Cardiac fibroblast (primary cell): Measurements from ENCODE around the gene NKX3-2.
"Not testable (repeated sequence)": the region's sequence is repeated elsewhere in the genome, so short reads cannot be mapped to it uniquely, and the experiment has no call there.

Source experiments
- DNase-seq, 2 donors: peaks; one replicate each; pipeline versions ENCODE4 v3.0.0 to v3.0.0-alpha.2; 2010; ENCODE audit warnings: low read depth in 2 of 2
- H3K4me3 ChIP-seq, 2 donors: replicated peaks in 1 of 2; 1 replicate in 1 of 2; 2 replicates in 1 of 2; pipeline ENCODE4 v1.5.1; 2011; ENCODE audit warnings: low read depth in 2 of 2, low read length in 2 of 2, mild to moderate bottlenecking in 2 of 2, moderate library complexity in 1 of 2
- CTCF ChIP-seq: IDR thresholded peaks from one replicate; pipeline ENCODE4 v1.5.1; 2011; ENCODE audit warnings: low read depth, mild to moderate bottlenecking, low read length, inconsistent platforms

NKX3-2 gene

GRCh38 chr4:13570916-13571315 is 26.6 kb upstream of the NKX3-2 start:
- H3K4me3 ChIP-seq = no peak overlapping the region
- DNase-seq = no peak
- no peak for TF ChIP-seq CTCF

DNA sequence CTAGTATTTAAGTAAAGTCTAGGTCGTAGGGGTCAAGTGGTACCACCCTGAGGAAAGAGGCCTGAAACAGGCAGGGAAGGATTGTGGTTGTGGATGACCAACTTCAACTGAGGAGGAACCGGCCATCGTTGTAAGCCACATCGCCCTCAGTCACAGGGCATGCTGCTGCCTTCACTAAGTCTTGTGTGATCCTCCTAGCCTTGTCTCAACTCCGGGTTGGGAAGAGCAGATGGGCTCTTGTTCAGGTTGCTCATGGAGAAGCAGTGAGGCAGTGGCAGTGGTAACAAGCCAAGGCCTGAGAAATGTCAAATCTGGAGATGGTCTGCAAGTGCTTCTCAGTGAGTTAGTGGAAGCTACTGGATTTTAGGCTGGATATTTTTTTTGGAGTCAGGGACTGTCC is 22.8 kb upstream of the NKX3-2 start:
- TF ChIP-seq CTCF = no peak
- no peak overlapping the region for H3K4me3 ChIP-seq
- no peak for DNase-seq

- no peak for DNase-seq
- TF ChIP-seq CTCF = no peak
- no peak overlapping the region for H3K4me3 ChIP-seq
Observed at GRCh38 chr4:13562876-13563275, 18.6 kb upstream of the NKX3-2 start.

GRCh38 chr4:13561673-13562072 is 17.4 kb upstream of the NKX3-2 start:
- no peak overlapping the region for H3K4me3 ChIP-seq
- DNase-seq = no peak
- TF ChIP-seq CTCF = no peak

DNA sequence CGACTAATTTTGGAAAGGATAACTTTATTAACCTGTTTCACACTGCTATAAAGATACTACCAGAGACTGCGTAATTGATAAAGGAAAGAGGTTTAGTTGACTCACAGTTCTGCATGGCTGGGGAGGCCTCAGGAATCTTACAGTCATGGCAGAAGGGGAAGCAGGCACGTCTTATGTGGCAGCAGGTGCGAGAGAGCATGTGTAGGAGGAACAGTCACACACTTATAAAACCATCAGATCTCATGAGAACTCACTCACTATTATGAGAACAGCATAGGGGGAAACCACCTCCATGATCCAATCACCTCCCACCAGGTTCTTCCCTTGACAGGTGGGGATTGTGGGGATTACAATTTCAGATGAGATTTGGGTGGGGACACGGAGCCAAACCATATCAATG is 15.8 kb upstream of the NKX3-2 start:
- DNase-seq = not testable (repeated sequence)

GRCh38 chr4:13559413-13559812 is 15.1 kb upstream of the NKX3-2 start:
- no peak for TF ChIP-seq CTCF
- DNase-seq = peak; percentile 58 to 79
- H3K4me3 ChIP-seq = no peak overlapping the region

More for the DNA sequence above, 15.8 kb upstream of the NKX3-2 start:
- H3K4me3 ChIP-seq = not testable (repeated sequence)

DNA sequence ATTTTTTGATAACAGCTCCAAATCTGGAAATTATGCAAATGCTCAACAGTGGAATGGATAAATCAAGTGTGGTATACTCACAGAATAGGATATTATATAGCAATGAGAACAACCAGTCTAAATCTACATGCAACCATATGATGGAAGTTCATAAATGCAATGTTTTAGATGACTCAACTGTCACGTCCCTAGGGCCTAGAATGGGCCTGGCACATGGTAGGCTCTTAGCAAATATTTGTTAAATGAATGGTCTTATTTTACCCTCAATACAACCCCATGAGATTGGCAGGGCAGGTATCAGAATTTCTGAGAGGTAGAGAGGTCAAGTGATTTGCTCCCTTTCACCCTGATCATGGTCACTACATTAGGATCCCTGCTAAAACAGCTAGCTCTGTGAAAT is 14.6 kb upstream of the NKX3-2 start:
- no peak overlapping the region for H3K4me3 ChIP-seq
- peak in 1 of 2 donors; percentile 43 for DNase-seq
- no peak for TF ChIP-seq CTCF

DNA sequence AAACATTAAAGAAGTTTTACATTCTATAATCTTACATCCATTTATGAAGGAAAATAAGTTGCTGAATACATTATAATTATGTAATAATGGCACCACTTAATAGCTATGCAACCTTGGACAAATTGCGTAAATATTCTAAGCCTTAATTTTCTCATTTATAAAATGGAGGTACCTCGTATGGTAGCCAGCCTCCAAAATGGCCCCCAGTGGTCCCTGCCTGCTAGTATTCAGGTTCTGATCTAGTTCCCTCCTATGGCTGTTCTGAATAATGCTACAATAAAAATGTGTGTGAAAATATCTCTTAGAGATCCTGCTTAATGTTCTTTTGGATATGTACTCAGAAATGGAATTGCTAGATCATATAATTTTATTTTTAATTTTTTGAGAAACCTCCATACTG is 11.0 kb upstream of the NKX3-2 start:
- no peak for DNase-seq
- H3K4me3 ChIP-seq = no peak overlapping the region
- TF ChIP-seq CTCF = no peak
